HUES64 (cell line): ENCODE results near the gene AJM1.

Experiments used
- H3K27ac ChIP-seq: 2 replicates; pipeline ENCODE4 v1.7.0; 2013; ENCODE audit warnings: low read depth, low read length, inconsistent platforms
- H3K27me3 ChIP-seq: 2 replicates; pipeline ENCODE4 v1.6.1; 2013; ENCODE audit warnings: mild to moderate bottlenecking, low read length; ENCODE audit not compliant: insufficient read depth
- H3K36me3 ChIP-seq: 2 replicates; pipeline ENCODE4 v1.6.1; 2013; ENCODE audit warnings: mild to moderate bottlenecking, low read length; ENCODE audit not compliant: insufficient read depth
- H3K4me1 ChIP-seq: 2 replicates; pipeline ENCODE4 v1.6.1; 2013; ENCODE audit warnings: mild to moderate bottlenecking, low read length, moderate library complexity; ENCODE audit not compliant: insufficient read depth
- H3K4me3 ChIP-seq: 2 replicates; pipeline ENCODE4 v1.5.1; 2013; ENCODE audit warnings: mild to moderate bottlenecking, low read length, moderate library complexity
- H3K9ac ChIP-seq: 2 replicates; pipeline ENCODE4 v1.6.1; 2013; ENCODE audit warnings: mild to moderate bottlenecking, low read depth, low read length
- H3K9me3 ChIP-seq: 2 replicates; pipeline ENCODE4 v1.6.1; 2013; ENCODE audit warnings: low read depth, low read length; ENCODE audit not compliant: insufficient read depth
- WGBS: fragments of 150-250, 120-280 bp; methylation state at CpG from one replicate; pipeline ENCODE4 v1.1.7; 2013; ENCODE audit warnings: missing lambda C conversion rate; 5-methylcytosine and 5-hydroxymethylcytosine counted together

Gene AJM1

GRCh38 chr9:136808806-136809158 is 33.5 kb upstream of the AJM1 start:
- peak overlapping the region; percentile 97 for H3K9ac ChIP-seq
- no peaks in the 10 kb centered on the region for H3K9me3 ChIP-seq
- 9% methylated on average over 13 of the region's 14 CpGs for WGBS
- H3K36me3 ChIP-seq, result peaks cover 33% of the 10 kb centered on the region
- peaks cover 16% of the 10 kb centered on the region for H3K4me1 ChIP-seq
- peak overlapping the region; percentile 98 for H3K4me3 ChIP-seq
- H3K27ac ChIP-seq, result peak overlapping the region; percentile 55
- no peaks in the 10 kb centered on the region for H3K27me3 ChIP-seq

GRCh38 chr9:136814725-136815421 is 27.4 kb upstream of the AJM1 start:
- peaks cover 5% of the 10 kb centered on the region; the same call in 1 of the 2 replicates for H3K4me1 ChIP-seq
- H3K36me3 ChIP-seq, result peaks cover 53% of the 10 kb centered on the region
- no peak overlapping the region for H3K27ac ChIP-seq
- no peak overlapping the region for H3K4me3 ChIP-seq
- no peaks in the 10 kb centered on the region for H3K9me3 ChIP-seq
- 96% methylated on average over 13 of the region's 13 CpGs for WGBS
- no peak overlapping the region for H3K9ac ChIP-seq
- H3K27me3 ChIP-seq, result no peaks in the 10 kb centered on the region

- Histone ChIP-seq H3K9me3 (no peaks in the 10 kb centered on the region), H3K27me3 (no peaks in the 10 kb centered on the region), H3K4me1 (no peaks in the 10 kb centered on the region), H3K27ac (no peak overlapping the region), H3K9ac (no peak overlapping the region), H3K36me3 (peaks cover 48% of the 10 kb centered on the region), H3K4me3 (no peak overlapping the region)
- 0% methylated on average over 1 of the region's 1 CpG for WGBS
Observed at GRCh38 chr9:136815422-136815782, 26.9 kb upstream of the AJM1 start.

- H3K9ac ChIP-seq, result peak overlapping the region; percentile 67
- H3K27ac ChIP-seq, result no peak overlapping the region; the same call in 1 of the 2 replicates
- no peaks in the 10 kb centered on the region for H3K4me1 ChIP-seq
- H3K4me3 ChIP-seq, result peak overlapping the region; percentile 51
- peaks cover 36% of the 10 kb centered on the region for H3K36me3 ChIP-seq
- H3K9me3 ChIP-seq, result no peaks in the 10 kb centered on the region
- 8% methylated on average over 83 of the region's 83 CpGs for WGBS
- no peaks in the 10 kb centered on the region for H3K27me3 ChIP-seq
Observed at GRCh38 chr9:136820971-136821825, 21.1 kb upstream of the AJM1 start.

- Histone ChIP-seq H3K9ac (peak overlapping the region; percentile 67), H3K27ac (peak overlapping the region; percentile 25; the same call in 1 of the 2 replicates), H3K9me3 (no peaks in the 10 kb centered on the region), H3K4me1 (no peaks in the 10 kb centered on the region), H3K36me3 (peaks cover 40% of the 10 kb centered on the region), H3K27me3 (no peaks in the 10 kb centered on the region), H3K4me3 (peak overlapping the region; percentile 51)
- WGBS, result 58% methylated on average over 42 of the region's 42 CpGs
Observed at GRCh38 chr9:136821826-136822544, 20.3 kb upstream of the AJM1 start.

- Histone ChIP-seq H3K36me3 (peaks cover 42% of the 10 kb centered on the region), H3K4me3 (no peak overlapping the region), H3K9ac (no peak overlapping the region), H3K27ac (no peak overlapping the region), H3K4me1 (no peaks in the 10 kb centered on the region), H3K27me3 (no peaks in the 10 kb centered on the region), H3K9me3 (no peaks in the 10 kb centered on the region)
- WGBS, result 90% methylated on average over 30 of the region's 30 CpGs
Observed at GRCh38 chr9:136823136-136824046, 18.9 kb upstream of the AJM1 start.

GRCh38 chr9:136824496-136825225 is 17.6 kb upstream of the AJM1 start:
- H3K9me3 ChIP-seq, result no peaks in the 10 kb centered on the region
- H3K27ac ChIP-seq, result no peak overlapping the region
- H3K4me1 ChIP-seq, result no peaks in the 10 kb centered on the region
- H3K27me3 ChIP-seq, result no peaks in the 10 kb centered on the region
- no peak overlapping the region for H3K9ac ChIP-seq
- H3K36me3 ChIP-seq, result peaks cover 55% of the 10 kb centered on the region
- no peak overlapping the region for H3K4me3 ChIP-seq
- WGBS, result 95% methylated on average over 21 of the region's 21 CpGs

GRCh38 chr9:136825295-136826187 is 16.7 kb upstream of the AJM1 start:
- H3K36me3 ChIP-seq, result peaks cover 63% of the 10 kb centered on the region
- 93% methylated on average over 44 of the region's 44 CpGs for WGBS
- no peak overlapping the region for H3K27ac ChIP-seq
- no peak overlapping the region for H3K4me3 ChIP-seq
- H3K4me1 ChIP-seq, result no peaks in the 10 kb centered on the region
- no peaks in the 10 kb centered on the region for H3K9me3 ChIP-seq
- H3K27me3 ChIP-seq, result no peaks in the 10 kb centered on the region
- no peak overlapping the region for H3K9ac ChIP-seq

- Histone ChIP-seq H3K4me1 (no peaks in the 10 kb centered on the region), H3K9ac (no peak overlapping the region), H3K27ac (no peak overlapping the region), H3K4me3 (no peak overlapping the region), H3K36me3 (peaks cover 70% of the 10 kb centered on the region), H3K27me3 (no peaks in the 10 kb centered on the region), H3K9me3 (no peaks in the 10 kb centered on the region)
- 97% methylated on average over 17 of the region's 17 CpGs for WGBS
Observed at GRCh38 chr9:136826188-136826541, 16.1 kb upstream of the AJM1 start.
